DMS114 treated with DMSO at 0.1 percent for 48 hours (cell line): ENCODE results near the gene GRIN2A.

ENCODE experiments used
- DNase-seq: peaks from one replicate; lab custom pipeline; 2025; ENCODE audit not compliant: unreplicated experiment; lab: John Stamatoyannopoulos, UW

Gene GRIN2A

DNA sequence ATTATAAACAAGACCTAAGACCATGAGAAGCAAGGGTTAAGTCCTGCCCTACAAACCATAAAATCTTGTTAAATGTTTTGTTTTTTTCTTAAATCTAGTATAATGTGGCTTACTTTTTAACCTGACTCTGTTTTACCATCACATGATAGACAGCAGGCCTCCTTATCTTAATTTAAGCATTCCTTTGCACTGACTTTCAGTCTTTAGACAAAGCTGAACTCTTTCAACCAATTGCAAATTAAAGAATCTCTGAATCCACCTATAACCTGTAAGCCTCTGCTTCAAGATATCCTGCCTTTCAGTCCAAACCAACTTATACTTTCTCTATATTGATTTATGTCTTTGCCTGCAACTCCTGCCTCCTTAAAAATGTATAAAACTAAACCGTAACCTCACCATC, 478.5 kb downstream of the GRIN2A start:
- no peak for DNase-seq
